SK-N-SH (cell line): ENCODE measurements around the gene IGFL4. TPM values are rescaled to one million over a fixed set of nuclear protein-coding genes. Genes with fewer than 3 reads are reported as not detected.

Source experiments
- CTCF ChIA-PET: fragments of 300-600, 350-600 bp; formaldehyde crosslinking; extraction: SDS; loops from one replicate; lab custom pipeline; 2021; lab: Yijun Ruan, JAX
- POLR2A ChIA-PET: fragments of 350-600 bp; sonication (Branson Sonifier 250); formaldehyde crosslinking; extraction: SDS; loops from one replicate; lab custom pipeline; 2020; ENCODE audit warnings: antibody characterized with exemption, inconsistent platforms; lab: Yijun Ruan, JAX
- DNase-seq: peaks from one replicate; pipeline ENCODE4 v3.0.0; 2012
- H2AFZ ChIP-seq: fragments of 200-600 bp; sonication (generic); 2 replicates; pipeline ENCODE4 v1.8.1; 2016; ENCODE audit warnings: antibody characterized with exemption, mild to moderate bottlenecking, low read depth
- H3F3A ChIP-seq: fragments of 200-600 bp; sonication (generic); replicated peaks from 2 replicates; pipeline ENCODE3; 2016; ENCODE audit warnings: antibody characterized with exemption, mild to moderate bottlenecking; ENCODE audit not compliant: insufficient read depth
- H3K27ac ChIP-seq, 2 experiments: fragments of 200-500 bp in 1 of 2; fragments of 200-600 bp in 1 of 2; sonication (Bioruptor generic) in 1 of 2; sonication (generic), shearing (Covaris generic) in 1 of 2; 2 replicates each; pipeline versions ENCODE4 v1.5.1 to v1.6.1; 2014 to 2016; ENCODE audit warnings: low read depth in 2 of 2, inconsistent platforms in 1 of 2, low read length in 1 of 2, mild to moderate bottlenecking in 1 of 2, mixed read lengths in 1 of 2
- H3K27me3 ChIP-seq: fragments of 200-600 bp; sonication (generic), shearing (Covaris generic); 2 replicates; pipeline ENCODE4 v1.6.1; 2016; ENCODE audit warnings: mixed run types; ENCODE audit not compliant: insufficient read depth
- H3K36me3 ChIP-seq, 2 experiments: fragments of 200-500 bp in 1 of 2; fragments of 200-600 bp in 1 of 2; sonication (Bioruptor generic) in 1 of 2; sonication (generic) in 1 of 2; replicated peaks in 1 of 2; 2 replicates each; pipeline versions ENCODE3 to v1.5.1; 2014 to 2016; ENCODE audit warnings: low read length in 1 of 2, mild to moderate bottlenecking in 1 of 2; ENCODE audit not compliant: insufficient read depth in 2 of 2, control insufficient read depth in 1 of 2
- H3K4me1 ChIP-seq, 2 experiments: fragments of 200-500 bp in 1 of 2; fragments of 200-600 bp in 1 of 2; sonication (Bioruptor generic) in 1 of 2; sonication (generic), shearing (Covaris generic) in 1 of 2; 2 replicates each; pipeline versions ENCODE4 v1.5.1 to v1.6.1; 2014 to 2016; ENCODE audit warnings: low read depth in 1 of 2, low read length in 1 of 2, mixed run types in 1 of 2; ENCODE audit not compliant: insufficient read depth in 2 of 2, control insufficient read depth in 1 of 2
- H3K4me2 ChIP-seq: fragments of 200-600 bp; sonication (generic), shearing (Covaris generic); 2 replicates; pipeline ENCODE4 v1.6.1; 2017; ENCODE audit warnings: mixed run types
- H3K4me3 ChIP-seq, 2 experiments: fragments of 200-500 bp in 1 of 2; fragments of 200-600 bp in 1 of 2; sonication (Bioruptor generic) in 1 of 2; sonication (generic), shearing (Covaris generic) in 1 of 2; 2 replicates each; pipeline versions ENCODE4 v1.5.1 to v1.8.1; 2014 to 2016; ENCODE audit warnings: low read depth in 2 of 2, inconsistent platforms in 1 of 2, low read length in 1 of 2, mild to moderate bottlenecking in 1 of 2, mixed read lengths in 1 of 2, moderate library complexity in 1 of 2
- H3K79me2 ChIP-seq: fragments of 200-600 bp; sonication (generic); 2 replicates; pipeline ENCODE4 v1.8.1; 2017; ENCODE audit warnings: mild to moderate bottlenecking; ENCODE audit not compliant: insufficient read depth
- H3K9ac ChIP-seq: fragments of 200-600 bp; sonication (generic); 2 replicates; pipeline ENCODE4 v1.6.1; 2017; ENCODE audit warnings: mixed run types
- H3K9me2 ChIP-seq: fragments of 200-600 bp; sonication (generic); 2 replicates; pipeline ENCODE4 v1.6.1; 2017; ENCODE audit warnings: mixed run types
- H3K9me3 ChIP-seq: fragments of 200-600 bp; sonication (generic); 2 replicates; pipeline ENCODE4 v1.6.1; 2017; ENCODE audit warnings: mixed run types, mild to moderate bottlenecking, moderate library complexity
- H4K20me1 ChIP-seq: fragments of 200-600 bp; sonication (generic); 2 replicates; pipeline ENCODE4 v1.6.1; 2017; ENCODE audit warnings: mild to moderate bottlenecking, mixed run types; ENCODE audit not compliant: insufficient read depth
- CTCF ChIP-seq: fragments of 200-600 bp; sonication (generic); IDR thresholded peaks from 2 replicates; pipeline ENCODE4 v1.6.1; 2017; ENCODE audit warnings: antibody characterized with exemption, mild to moderate bottlenecking, moderate library complexity
- FOXM1 ChIP-seq: IDR thresholded peaks from 2 replicates; pipeline ENCODE4 v1.4.0; 2012; ENCODE audit warnings: low read depth, mild to moderate bottlenecking
- GABPA ChIP-seq: IDR thresholded peaks from 2 replicates; pipeline ENCODE4 v1.4.0; 2012; ENCODE audit warnings: low read depth, mild to moderate bottlenecking
- GATA2 ChIP-seq: sonication (generic); formaldehyde crosslinking; IDR thresholded peaks from 2 replicates; pipeline ENCODE4 v1.5.0; 2020; ENCODE audit warnings: mild to moderate bottlenecking, missing genetic modification reagents
- IRF3 ChIP-seq: fragments of 150-350 bp; IDR thresholded peaks from 2 replicates; pipeline ENCODE4 v1.6.1; 2016; ENCODE audit warnings: mild to moderate bottlenecking, low read depth, low read length
- POLR2AphosphoS5 ChIP-seq: IDR thresholded peaks from 2 replicates; pipeline ENCODE4 v1.6.1; 2012; ENCODE audit warnings: low read depth, low read length
- SMC3 ChIP-seq: IDR thresholded peaks from 2 replicates; pipeline ENCODE4 v1.6.1; 2012; ENCODE audit warnings: low read depth, low read length, improper control_type of control experiment
- TAF1 ChIP-seq: IDR thresholded peaks from 2 replicates; pipeline ENCODE4 v1.6.1; 2012; ENCODE audit warnings: low read depth, mild to moderate bottlenecking, low read length, moderate library complexity, borderline replicate concordance
- USF1 ChIP-seq: IDR thresholded peaks from 2 replicates; pipeline ENCODE4 v1.4.0; 2012; ENCODE audit warnings: low read depth, borderline replicate concordance
- ZBTB33 ChIP-seq: IDR thresholded peaks from 2 replicates; pipeline ENCODE4 v1.4.0; 2012; ENCODE audit warnings: low read depth, borderline replicate concordance
- WGBS: methylation state at CpG from one replicate; pipeline ENCODE4 v1.1.6; 2017; ENCODE audit warnings: low lambda C conversion rate; 5-methylcytosine and 5-hydroxymethylcytosine counted together
- polyA plus RNA-seq, 3 experiments: library from polyadenylated mRNA; depleted of rRNA; stranded (reverse); fragments of >200 nt; gene quantifications; 2 replicates each; pipeline ENCODE4 v1.2.3, GENCODE V29; 2012

The IGFL4 gene
- polyA plus RNA-seq, 1 of the 3 experiments (the other 2 are of a cell fraction), result not detected

GRCh38 chr19:46036744-46037128 is 4.1 kb downstream of the IGFL4 start (continued):
- no peak for TF ChIP-seq ZBTB33
- TF ChIP-seq IRF3, result no peak
- no peak for TF ChIP-seq POLR2AphosphoS5
- TF ChIP-seq GABPA, result no peak
- TF ChIP-seq GATA2 (CRISPR knock-in tag), result no peak
- no peak for TF ChIP-seq USF1
- TF ChIP-seq, all 33 proteins: peak for 0

- H3K9ac ChIP-seq, result no peak overlapping the region
- H3K36me3 ChIP-seq, result no peaks in the 10 kb centered on the region
- DNase-seq, result no peak
- H3K4me3 ChIP-seq, result no peak overlapping the region
- POLR2A ChIA-PET, result no interaction called here
- no peak overlapping the region for H2AFZ ChIP-seq
- no peaks in the 10 kb centered on the region for H3K9me2 ChIP-seq
- H3K4me1 ChIP-seq, result no peaks in the 10 kb centered on the region; a peak in 1 of 4 replicates
- WGBS, result 40% methylated on average over 2 of the region's 13 CpGs
- peaks cover 44% of the 10 kb centered on the region; the same call in 1 of the 2 replicates for H3K27me3 ChIP-seq
- H3K27ac ChIP-seq, result no peak overlapping the region
- no peak overlapping the region for H3K4me2 ChIP-seq
- no peaks in the 10 kb centered on the region for H3K79me2 ChIP-seq
- H4K20me1 ChIP-seq, result no peaks in the 10 kb centered on the region
- TF ChIP-seq USF1 (no peak), FOXM1 (no peak)
- CTCF ChIA-PET, result interaction anchor here (0.6 to 3.0 kb wide), 7 partner anchors 19 to 153 kb away, joined by 3 to 14 read pairs (median 4); no protein-coding TSS in a partner anchor
- H3F3A ChIP-seq, result no peaks in the 10 kb centered on the region
- no peaks in the 10 kb centered on the region for H3K9me3 ChIP-seq
Observed at GRCh38 chr19:46035986-46036743, 4.6 kb downstream of the IGFL4 start.

GRCh38 chr19:46035546-46035945 is 5.3 kb downstream of the IGFL4 start:
- DNase-seq, result no peak
- Histone ChIP-seq H3K79me2 (no peaks in the 10 kb centered on the region), H3K9ac (no peak overlapping the region), H3K27ac (no peak overlapping the region), H3K27me3 (peaks cover 38% of the 10 kb centered on the region; the same call in 1 of the 2 replicates), H2AFZ (no peak overlapping the region), H3K9me2 (no peaks in the 10 kb centered on the region), H3F3A (no peaks in the 10 kb centered on the region), H3K9me3 (no peaks in the 10 kb centered on the region), H3K4me3 (no peak overlapping the region), H3K36me3 (no peaks in the 10 kb centered on the region), H3K4me2 (no peak overlapping the region), H3K4me1 (no peaks in the 10 kb centered on the region), H4K20me1 (no peaks in the 10 kb centered on the region)
- 12% methylated on average over 3 of the region's 6 CpGs for WGBS
- POLR2A ChIA-PET, result no interaction called here
- CTCF ChIA-PET, result interaction anchor here (0.9 to 3.0 kb wide), 3 partner anchors 19 to 153 kb away, joined by 4 to 14 read pairs (median 5); no protein-coding TSS in a partner anchor
- TF ChIP-seq ZBTB33 (no peak), IRF3 (no peak), SMC3 (no peak), TAF1 (no peak), CTCF (no peak)
